Hepatocyte (in vitro differentiated cells): ENCODE data around the gene BZW1. TPM values are rescaled to one million over a fixed set of nuclear protein-coding genes. Genes with fewer than 3 reads are reported as not detected.

ENCODE experiments used
- DNase-seq: peaks from one replicate; pipeline ENCODE4 v3.0.0-alpha.2; 2016; ENCODE audit warnings: low spot score
- H2AFZ ChIP-seq: fragments of 200-600 bp; sonication (generic); 2 replicates; pipeline ENCODE4 v1.6.0; 2016; ENCODE audit warnings: antibody characterized with exemption, mild to moderate bottlenecking
- H3K27ac ChIP-seq: fragments of 200-600 bp; sonication (generic); 2 replicates; pipeline ENCODE4 v1.5.1; 2016; ENCODE audit warnings: mild to moderate bottlenecking
- H3K27me3 ChIP-seq: fragments of 200-600 bp; sonication (generic); 2 replicates; pipeline ENCODE4 v1.6.1; 2016
- H3K36me3 ChIP-seq: fragments of 200-600 bp; sonication (generic); replicated peaks from 2 replicates; pipeline ENCODE4 v1.5.1; 2016; ENCODE audit warnings: low read depth; ENCODE audit not compliant: insufficient read depth
- H3K4me1 ChIP-seq: fragments of 200-600 bp; sonication (generic); 2 replicates; pipeline ENCODE4 v1.5.1; 2016; ENCODE audit warnings: mild to moderate bottlenecking, moderate library complexity; ENCODE audit not compliant: insufficient read depth
- H3K4me2 ChIP-seq: fragments of 200-600 bp; sonication (generic); 2 replicates; pipeline ENCODE4 v1.6.0; 2016
- H3K4me3 ChIP-seq: fragments of 200-600 bp; sonication (generic); 2 replicates; pipeline ENCODE4 v1.5.1; 2016; ENCODE audit warnings: mild to moderate bottlenecking
- H3K79me2 ChIP-seq: fragments of 200-600 bp; sonication (generic); 2 replicates; pipeline ENCODE4 v1.6.0; 2017; ENCODE audit warnings: mild to moderate bottlenecking
- H3K9me2 ChIP-seq: fragments of 200-600 bp; sonication (generic); replicated peaks from 2 replicates; pipeline ENCODE4 v1.6.0; 2017; ENCODE audit warnings: mild to moderate bottlenecking; ENCODE audit not compliant: insufficient read depth
- H3K9me3 ChIP-seq: fragments of 200-600 bp; sonication (generic); 2 replicates; pipeline ENCODE4 v1.5.1; 2016; ENCODE audit warnings: low read depth, mild to moderate bottlenecking
- H4K20me1 ChIP-seq: fragments of 200-600 bp; sonication (generic); 2 replicates; pipeline ENCODE4 v1.6.0; 2016; ENCODE audit warnings: mild to moderate bottlenecking; ENCODE audit not compliant: insufficient read depth, poor library complexity, severe bottlenecking
- EZH2 ChIP-seq: fragments of 200-600 bp; sonication (generic); IDR thresholded peaks from 2 replicates; pipeline ENCODE4 v1.6.1; 2016; ENCODE audit warnings: antibody characterized with exemption, mild to moderate bottlenecking, borderline replicate concordance
- EZH2phosphoT487 ChIP-seq: fragments of 200-600 bp; sonication (generic); IDR thresholded peaks from one replicate; pipeline ENCODE4 v1.6.1; 2018; ENCODE audit warnings: antibody characterized with exemption, mild to moderate bottlenecking, low read depth, moderate library complexity; ENCODE audit not compliant: unreplicated experiment, severe bottlenecking
- WGBS: methylation state at CpG from one replicate; pipeline ENCODE4 v1.1.6; 2016; ENCODE audit warnings: low lambda C conversion rate; ENCODE audit errors: missing lambda C conversion rate; 5-methylcytosine and 5-hydroxymethylcytosine counted together
- polyA plus RNA-seq: library from polyadenylated mRNA; unstranded; fragments of >200 nt; fragmentation: Nextera tagmentation; extraction: Ambion mirVana; gene quantifications from 2 replicates; pipeline ENCODE4 v1.2.1, GENCODE V29; 2016
- total RNA-seq: library from RNA; depleted of rRNA; stranded (reverse); fragments of >200 nt; gene quantifications from 2 replicates; pipeline ENCODE4 v1.2.3, GENCODE V29; 2014
- TF ChIP-seq, protein P1 (sequence below): fragments of 200-600 bp; sonication (generic); IDR thresholded peaks from 2 replicates; pipeline ENCODE4 v1.5.1; 2016; ENCODE audit warnings: antibody characterized with exemption, mild to moderate bottlenecking; ENCODE audit not compliant: poor library complexity

Gene BZW1
- total and polyA plus RNA-seq, 2 experiments from 2014 or later: 133 to 237 TPM

DNA sequence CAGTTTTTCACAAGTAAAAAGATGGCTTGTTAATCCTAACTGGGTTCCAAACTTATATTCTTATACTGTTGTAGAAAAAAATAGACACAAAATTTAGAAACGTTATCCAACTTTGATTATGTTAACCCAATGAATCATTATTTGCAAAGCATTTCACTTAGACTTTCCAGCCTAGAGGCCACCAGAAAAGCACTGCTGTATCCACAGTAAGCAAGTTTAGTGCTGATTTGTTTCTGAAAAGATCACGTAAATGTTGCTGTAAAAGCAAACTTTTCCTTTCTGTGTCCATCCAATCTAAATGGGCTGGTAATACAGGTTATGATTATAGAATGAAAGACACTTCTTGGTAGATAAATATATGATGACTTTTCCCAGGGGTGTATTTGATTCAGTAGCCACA lies 17.6 kb upstream of the BZW1 start:
- no peaks in the 10 kb centered on the region for H3K36me3 ChIP-seq
- H3K4me2 ChIP-seq: no peak overlapping the region
- no peak overlapping the region for H3K4me3 ChIP-seq
- no peaks in the 10 kb centered on the region for H3K79me2 ChIP-seq
- no peaks in the 10 kb centered on the region for H4K20me1 ChIP-seq
- TF ChIP-seq EZH2 (no peak), EZH2phosphoT487 (no peak)
- TF ChIP-seq, protein P1, sequence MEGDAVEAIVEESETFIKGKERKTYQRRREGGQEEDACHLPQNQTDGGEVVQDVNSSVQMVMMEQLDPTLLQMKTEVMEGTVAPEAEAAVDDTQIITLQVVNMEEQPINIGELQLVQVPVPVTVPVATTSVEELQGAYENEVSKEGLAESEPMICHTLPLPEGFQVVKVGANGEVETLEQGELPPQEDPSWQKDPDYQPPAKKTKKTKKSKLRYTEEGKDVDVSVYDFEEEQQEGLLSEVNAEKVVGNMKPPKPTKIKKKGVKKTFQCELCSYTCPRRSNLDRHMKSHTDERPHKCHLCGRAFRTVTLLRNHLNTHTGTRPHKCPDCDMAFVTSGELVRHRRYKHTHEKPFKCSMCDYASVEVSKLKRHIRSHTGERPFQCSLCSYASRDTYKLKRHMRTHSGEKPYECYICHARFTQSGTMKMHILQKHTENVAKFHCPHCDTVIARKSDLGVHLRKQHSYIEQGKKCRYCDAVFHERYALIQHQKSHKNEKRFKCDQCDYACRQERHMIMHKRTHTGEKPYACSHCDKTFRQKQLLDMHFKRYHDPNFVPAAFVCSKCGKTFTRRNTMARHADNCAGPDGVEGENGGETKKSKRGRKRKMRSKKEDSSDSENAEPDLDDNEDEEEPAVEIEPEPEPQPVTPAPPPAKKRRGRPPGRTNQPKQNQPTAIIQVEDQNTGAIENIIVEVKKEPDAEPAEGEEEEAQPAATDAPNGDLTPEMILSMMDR: no peak
- no peak overlapping the region for H2AFZ ChIP-seq
- no peaks in the 10 kb centered on the region for H3K27me3 ChIP-seq
- no peaks in the 10 kb centered on the region for H3K9me2 ChIP-seq
- no peak for DNase-seq
- no peak overlapping the region for H3K27ac ChIP-seq
- H3K9me3 ChIP-seq: no peaks in the 10 kb centered on the region
- WGBS: 57% methylated on average over 2 of the region's 2 CpGs
- peaks cover 8% of the 10 kb centered on the region for H3K4me1 ChIP-seq

DNA sequence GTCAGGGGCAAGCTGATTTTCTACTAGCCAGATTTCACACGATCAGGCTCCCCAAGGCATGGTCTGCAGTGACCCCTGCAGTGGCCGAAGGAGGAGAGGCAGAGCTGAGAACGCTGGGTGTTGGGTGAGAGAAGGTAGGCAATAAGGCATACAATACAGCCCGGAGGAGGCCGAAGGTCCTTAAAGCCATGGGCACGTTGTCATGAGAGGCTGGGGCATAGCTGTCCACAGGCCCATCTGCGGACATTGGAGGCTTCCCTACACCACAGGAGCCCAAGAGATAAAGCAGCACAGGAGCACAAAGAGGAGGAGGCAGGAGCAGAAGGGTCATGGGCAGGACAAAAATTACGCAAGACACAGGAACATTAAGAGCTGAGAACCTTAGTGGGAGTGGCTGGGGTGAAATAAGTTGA lies 16.7 kb upstream of the BZW1 start:
- Histone ChIP-seq H3K9me3 (no peaks in the 10 kb centered on the region), H3K36me3 (no peaks in the 10 kb centered on the region), H4K20me1 (no peaks in the 10 kb centered on the region), H3K4me2 (no peak overlapping the region), H3K4me1 (peaks cover 8% of the 10 kb centered on the region), H3K9me2 (no peaks in the 10 kb centered on the region), H2AFZ (no peak overlapping the region), H3K27ac (no peak overlapping the region), H3K27me3 (no peaks in the 10 kb centered on the region), H3K79me2 (no peaks in the 10 kb centered on the region), H3K4me3 (no peak overlapping the region)
- WGBS: 56% methylated on average over 8 of the region's 8 CpGs
- TF ChIP-seq EZH2: no peak
- TF ChIP-seq, protein P1: no peak
- no peak for TF ChIP-seq EZH2phosphoT487
- DNase-seq: peak; percentile 31

DNA sequence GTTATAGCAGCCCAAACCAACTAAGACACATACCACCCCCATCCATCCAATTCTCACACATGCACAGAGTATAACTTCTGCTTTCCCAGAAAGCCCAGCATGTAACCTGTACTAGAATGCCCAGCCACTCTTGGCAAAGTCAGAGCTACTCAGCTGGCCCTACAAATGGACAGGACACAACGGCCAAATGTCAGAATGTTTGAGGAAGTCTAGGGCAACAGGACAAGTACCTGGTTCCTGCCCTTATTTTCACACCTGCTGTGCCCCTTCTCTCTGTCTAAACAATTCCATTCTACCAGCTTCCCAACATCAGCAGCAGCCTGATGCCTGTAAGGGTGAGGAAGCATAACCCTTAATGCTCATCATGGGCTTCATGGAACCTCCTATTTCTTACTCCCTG lies 15.1 kb upstream of the BZW1 start:
- no peak overlapping the region for H3K27ac ChIP-seq
- TF ChIP-seq EZH2: no peak
- TF ChIP-seq, protein P1: no peak
- TF ChIP-seq EZH2phosphoT487: no peak
- DNase-seq: no peak
- peaks cover 8% of the 10 kb centered on the region for H3K4me1 ChIP-seq
- no peak overlapping the region for H3K4me3 ChIP-seq
- H3K27me3 ChIP-seq: no peaks in the 10 kb centered on the region
- no peaks in the 10 kb centered on the region for H3K36me3 ChIP-seq
- no peaks in the 10 kb centered on the region for H3K79me2 ChIP-seq
- H3K4me2 ChIP-seq: no peak overlapping the region
- H3K9me3 ChIP-seq: no peaks in the 10 kb centered on the region
- no peaks in the 10 kb centered on the region for H4K20me1 ChIP-seq
- H3K9me2 ChIP-seq: no peaks in the 10 kb centered on the region
- no peak overlapping the region for H2AFZ ChIP-seq
- WGBS: 80% methylated on average over 1 of the region's 1 CpG

DNA sequence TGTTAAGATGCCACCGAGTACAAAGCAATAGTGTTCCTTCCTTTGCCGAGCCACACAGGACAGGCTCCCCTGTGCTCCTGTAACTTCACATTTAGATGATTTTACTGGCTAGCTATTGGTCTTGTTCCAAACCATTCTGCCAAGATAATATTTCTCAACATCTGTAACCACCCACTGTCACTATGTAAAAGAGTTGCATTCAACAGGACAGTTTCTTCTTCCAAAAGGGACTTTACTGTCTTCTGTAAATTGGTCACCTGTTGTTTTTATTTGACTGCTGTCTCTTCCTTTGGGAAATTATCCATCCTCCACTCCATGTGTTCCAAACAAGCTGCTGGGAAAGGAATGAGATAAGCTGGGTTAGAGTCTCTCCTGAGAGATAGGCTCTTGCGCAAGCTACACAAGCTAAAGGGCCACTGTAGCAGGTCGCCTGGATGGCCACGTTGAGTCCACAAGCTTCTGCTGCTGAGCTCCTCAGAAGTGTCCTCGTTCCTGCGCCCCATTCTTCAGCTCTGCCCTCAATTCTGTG lies 14.4 kb upstream of the BZW1 start:
- TF ChIP-seq, protein P1: no peak
- TF ChIP-seq EZH2 (no peak), EZH2phosphoT487 (no peak)
- H3K4me1 ChIP-seq: peaks cover 4% of the 10 kb centered on the region
- no peaks in the 10 kb centered on the region for H3K27me3 ChIP-seq
- no peak overlapping the region for H3K4me3 ChIP-seq
- no peak overlapping the region for H3K27ac ChIP-seq
- no peaks in the 10 kb centered on the region for H3K9me2 ChIP-seq
- H2AFZ ChIP-seq: no peak overlapping the region
- DNase-seq: peak; percentile 47
- no peaks in the 10 kb centered on the region for H3K79me2 ChIP-seq
- no peaks in the 10 kb centered on the region for H3K36me3 ChIP-seq
- 69% methylated on average over 7 of the region's 7 CpGs for WGBS
- no peak overlapping the region for H3K4me2 ChIP-seq
- no peaks in the 10 kb centered on the region for H4K20me1 ChIP-seq
- H3K9me3 ChIP-seq: no peaks in the 10 kb centered on the region
